Liver (tissue), 9 donors: ENCODE data around the gene COL4A1. TPM values are rescaled to one million over a fixed set of nuclear protein-coding genes. Genes with fewer than 3 reads are reported as not detected.

Source experiments
- DNase-seq: peaks from one replicate; pipeline ENCODE4 v3.0.0-alpha.2; 2017; ENCODE audit warnings: low spot score
- H3K27ac ChIP-seq, 2 donors: one replicate each; pipeline ENCODE4 v1.7.0; 2013; ENCODE audit warnings: inconsistent platforms in 2 of 2, low read length in 2 of 2, control low read depth in 1 of 2, low read depth in 1 of 2, mild to moderate bottlenecking in 1 of 2
- H3K27me3 ChIP-seq, 4 donors: one replicate each; pipeline versions ENCODE4 v1.6.1 to v1.7.0; 2013; ENCODE audit warnings: low read length in 3 of 4, inconsistent platforms in 1 of 4, mild to moderate bottlenecking in 1 of 4, moderate library complexity in 1 of 4; ENCODE audit not compliant: control insufficient read depth in 4 of 4, insufficient read depth in 4 of 4
- H3K36me3 ChIP-seq, 4 donors: one replicate each; pipeline versions ENCODE4 v1.6.1 to v1.7.0; 2013; ENCODE audit warnings: low read length in 3 of 4, mild to moderate bottlenecking in 3 of 4, low read depth in 1 of 4, moderate library complexity in 1 of 4; ENCODE audit not compliant: control insufficient read depth in 4 of 4, insufficient read depth in 3 of 4
- H3K4me1 ChIP-seq, 4 donors: one replicate each; pipeline versions ENCODE4 v1.6.1 to v1.7.0; 2013; ENCODE audit warnings: low read length in 3 of 4, mild to moderate bottlenecking in 3 of 4, moderate library complexity in 1 of 4; ENCODE audit not compliant: control insufficient read depth in 4 of 4, insufficient read depth in 4 of 4
- H3K4me3 ChIP-seq, 3 donors: one replicate each; pipeline versions ENCODE4 v1.6.1 to v1.7.0; 2013; ENCODE audit warnings: low read length in 3 of 3, control low read depth in 1 of 3, low read depth in 1 of 3, mild to moderate bottlenecking in 1 of 3
- H3K9ac ChIP-seq, 2 donors: one replicate each; pipeline ENCODE4 v1.7.0; 2013; ENCODE audit warnings: low read length in 2 of 2, mild to moderate bottlenecking in 2 of 2, moderate library complexity in 2 of 2, control low read depth in 1 of 2, low read depth in 1 of 2
- H3K9me3 ChIP-seq, 4 donors: one replicate each; pipeline versions ENCODE4 v1.6.1 to v1.7.0; 2013; ENCODE audit warnings: low read length in 3 of 4; ENCODE audit not compliant: control insufficient read depth in 4 of 4
- EGR1 ChIP-seq, 2 donors: IDR thresholded peaks; 2 replicates each; pipeline ENCODE4 v1.6.1; 2016 to 2018; ENCODE audit warnings: antibody characterized with exemption in 2 of 2, low read depth in 2 of 2
- FOXA1 ChIP-seq: IDR thresholded peaks from 2 replicates; pipeline ENCODE4 v1.6.1; 2016; ENCODE audit warnings: antibody characterized with exemption
- FOXA2 ChIP-seq: IDR thresholded peaks from 2 replicates; pipeline ENCODE4 v1.6.1; 2016; ENCODE audit warnings: antibody characterized with exemption
- GABPA ChIP-seq, 2 donors: IDR thresholded peaks in 1 of 2; conservative IDR thresholded peaks in 1 of 2; 2 replicates each; pipeline ENCODE4 v1.6.1; 2016; ENCODE audit warnings: antibody characterized with exemption in 2 of 2, mild to moderate bottlenecking in 1 of 2, moderate library complexity in 1 of 2
- HNF4G ChIP-seq: IDR thresholded peaks from 2 replicates; pipeline ENCODE4 v1.6.1; 2016; ENCODE audit warnings: antibody characterized with exemption
- JUND ChIP-seq, 2 donors: IDR thresholded peaks; 2 replicates each; pipeline ENCODE4 v1.6.1; 2016; ENCODE audit warnings: antibody characterized with exemption in 2 of 2
- NR2F2 ChIP-seq: IDR thresholded peaks from 2 replicates; pipeline ENCODE4 v1.6.1; 2016; ENCODE audit warnings: antibody characterized with exemption
- RAD21 ChIP-seq, 2 donors: IDR thresholded peaks; 2 replicates each; pipeline ENCODE4 v1.6.1; 2016; ENCODE audit warnings: antibody characterized with exemption in 2 of 2, mild to moderate bottlenecking in 2 of 2
- RXRA ChIP-seq, 2 donors: IDR thresholded peaks; 2 replicates each; pipeline ENCODE4 v1.6.1; 2017 to 2018; ENCODE audit warnings: antibody characterized with exemption in 2 of 2, mild to moderate bottlenecking in 1 of 2
- SP1 ChIP-seq: IDR thresholded peaks from 2 replicates; pipeline ENCODE4 v1.6.1; 2018; ENCODE audit warnings: antibody characterized with exemption, mild to moderate bottlenecking
- TAF1 ChIP-seq: conservative IDR thresholded peaks from 2 replicates; pipeline ENCODE4 v1.6.1; 2016; ENCODE audit warnings: antibody characterized with exemption, mild to moderate bottlenecking
- YY1 ChIP-seq: IDR thresholded peaks from 2 replicates; pipeline ENCODE4 v1.6.1; 2016; ENCODE audit warnings: antibody characterized with exemption, mild to moderate bottlenecking
- WGBS: extraction: QIAGEN DNeasy Blood & Tissue Kit; methylation state at CpG from one replicate; pipeline ENCODE4 v1.1.7; 2013; 5-methylcytosine and 5-hydroxymethylcytosine counted together
- polyA plus RNA-seq, 2 donors: library from polyadenylated mRNA; stranded (reverse) in 1 of 2; unstranded in 1 of 2; fragments of 200-250 nt in 1 of 2; fragments of >200 nt in 1 of 2; fragmentation: Nextera tagmentation in 1 of 2; extraction: Ambion mirVana in 1 of 2; gene quantifications; one replicate each; pipeline versions ENCODE4 v1.2.1 to v1.2.3, GENCODE V29; 2013 to 2015
- total RNA-seq, 2 donors: library from RNA; depleted of rRNA; stranded (reverse); fragments of >200 nt; gene quantifications; one replicate each; pipeline ENCODE4 v1.2.3, GENCODE V29; 2014
- TF ChIP-seq, protein P1 (sequence below): IDR thresholded peaks from 2 replicates; pipeline ENCODE4 v1.6.1; 2016; ENCODE audit warnings: antibody characterized with exemption
- TF ChIP-seq, protein P2 (sequence below): IDR thresholded peaks from 2 replicates; pipeline ENCODE4 v1.6.1; 2016; ENCODE audit warnings: antibody characterized with exemption
- TF ChIP-seq, protein P3 (sequence below): fragments of 150-350 bp; IDR thresholded peaks from 2 replicates; pipeline ENCODE4 v1.5.1; 2017; ENCODE audit warnings: improper control_type of control experiment, low read depth, low read length; ENCODE audit not compliant: missing input control
- TF ChIP-seq, protein P4 (sequence below): IDR thresholded peaks from 2 replicates; pipeline ENCODE4 v1.6.1; 2016; ENCODE audit warnings: antibody characterized with exemption, mild to moderate bottlenecking
- TF ChIP-seq, protein P5 (sequence below): IDR thresholded peaks from 2 replicates; pipeline ENCODE4 v1.6.1; 2016; ENCODE audit warnings: antibody characterized with exemption
- donor health status: healthy.
- donor health status: healthy.
- donor health status: healthy.
- donor health status: healthy.
- donor health status: healthy.

COL4A1 gene
- total and polyA plus RNA-seq, 4 donors, result 5.0 to 68.5 (median 37.9) TPM

DNA sequence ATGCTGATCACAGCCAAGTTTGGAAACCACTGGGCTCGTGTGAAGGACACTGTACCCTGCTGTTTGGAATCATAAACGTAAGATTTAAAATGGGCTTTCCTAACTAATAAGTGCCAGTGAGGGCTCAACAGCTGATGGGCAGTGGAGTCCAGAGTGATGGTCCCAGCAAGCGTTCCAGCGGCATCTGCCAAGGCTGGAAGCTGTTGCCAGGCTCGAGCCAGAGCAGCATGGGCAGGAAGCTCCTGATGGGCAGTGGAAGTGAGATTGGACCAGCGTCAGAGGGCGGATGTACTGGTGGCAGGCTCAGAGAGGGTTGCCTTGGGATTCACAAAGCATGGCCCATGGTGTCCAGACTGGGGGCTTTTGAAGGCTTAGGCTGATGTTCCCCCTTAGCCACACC, 30.3 kb upstream of the COL4A1 start:
- Histone ChIP-seq H3K27ac (peak overlapping the region in 1 of 2 donors; percentile 23), H3K9ac (no peak overlapping the region), H3K9me3 (no peaks in the 10 kb centered on the region), H3K4me1 (peaks cover 0 to 3% (median 0%) of the 10 kb centered on the region in 4 donors), H3K36me3 (peaks cover 0 to 2% (median 0%) of the 10 kb centered on the region in 4 donors), H3K4me3 (no peak overlapping the region), H3K27me3 (no peaks in the 10 kb centered on the region)
- no peak for TF ChIP-seq EGR1 (IDR thresholded peaks at IDR 0.05; ENCODE audit: low read depth in 2 of 2)
- TF ChIP-seq SP1, result no peak
- TF ChIP-seq, protein P1, sequence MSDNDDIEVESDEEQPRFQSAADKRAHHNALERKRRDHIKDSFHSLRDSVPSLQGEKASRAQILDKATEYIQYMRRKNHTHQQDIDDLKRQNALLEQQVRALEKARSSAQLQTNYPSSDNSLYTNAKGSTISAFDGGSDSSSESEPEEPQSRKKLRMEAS, result no peak
- TF ChIP-seq, protein P2, sequence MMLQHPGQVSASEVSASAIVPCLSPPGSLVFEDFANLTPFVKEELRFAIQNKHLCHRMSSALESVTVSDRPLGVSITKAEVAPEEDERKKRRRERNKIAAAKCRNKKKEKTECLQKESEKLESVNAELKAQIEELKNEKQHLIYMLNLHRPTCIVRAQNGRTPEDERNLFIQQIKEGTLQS, result no peak
- no peak for TF ChIP-seq TAF1
- TF ChIP-seq RXRA (IDR thresholded peaks at IDR 0.05), result no peak
- TF ChIP-seq FOXA2, result no peak
- TF ChIP-seq, protein P3, sequence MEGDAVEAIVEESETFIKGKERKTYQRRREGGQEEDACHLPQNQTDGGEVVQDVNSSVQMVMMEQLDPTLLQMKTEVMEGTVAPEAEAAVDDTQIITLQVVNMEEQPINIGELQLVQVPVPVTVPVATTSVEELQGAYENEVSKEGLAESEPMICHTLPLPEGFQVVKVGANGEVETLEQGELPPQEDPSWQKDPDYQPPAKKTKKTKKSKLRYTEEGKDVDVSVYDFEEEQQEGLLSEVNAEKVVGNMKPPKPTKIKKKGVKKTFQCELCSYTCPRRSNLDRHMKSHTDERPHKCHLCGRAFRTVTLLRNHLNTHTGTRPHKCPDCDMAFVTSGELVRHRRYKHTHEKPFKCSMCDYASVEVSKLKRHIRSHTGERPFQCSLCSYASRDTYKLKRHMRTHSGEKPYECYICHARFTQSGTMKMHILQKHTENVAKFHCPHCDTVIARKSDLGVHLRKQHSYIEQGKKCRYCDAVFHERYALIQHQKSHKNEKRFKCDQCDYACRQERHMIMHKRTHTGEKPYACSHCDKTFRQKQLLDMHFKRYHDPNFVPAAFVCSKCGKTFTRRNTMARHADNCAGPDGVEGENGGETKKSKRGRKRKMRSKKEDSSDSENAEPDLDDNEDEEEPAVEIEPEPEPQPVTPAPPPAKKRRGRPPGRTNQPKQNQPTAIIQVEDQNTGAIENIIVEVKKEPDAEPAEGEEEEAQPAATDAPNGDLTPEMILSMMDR, result no peak
- TF ChIP-seq, protein P4, sequence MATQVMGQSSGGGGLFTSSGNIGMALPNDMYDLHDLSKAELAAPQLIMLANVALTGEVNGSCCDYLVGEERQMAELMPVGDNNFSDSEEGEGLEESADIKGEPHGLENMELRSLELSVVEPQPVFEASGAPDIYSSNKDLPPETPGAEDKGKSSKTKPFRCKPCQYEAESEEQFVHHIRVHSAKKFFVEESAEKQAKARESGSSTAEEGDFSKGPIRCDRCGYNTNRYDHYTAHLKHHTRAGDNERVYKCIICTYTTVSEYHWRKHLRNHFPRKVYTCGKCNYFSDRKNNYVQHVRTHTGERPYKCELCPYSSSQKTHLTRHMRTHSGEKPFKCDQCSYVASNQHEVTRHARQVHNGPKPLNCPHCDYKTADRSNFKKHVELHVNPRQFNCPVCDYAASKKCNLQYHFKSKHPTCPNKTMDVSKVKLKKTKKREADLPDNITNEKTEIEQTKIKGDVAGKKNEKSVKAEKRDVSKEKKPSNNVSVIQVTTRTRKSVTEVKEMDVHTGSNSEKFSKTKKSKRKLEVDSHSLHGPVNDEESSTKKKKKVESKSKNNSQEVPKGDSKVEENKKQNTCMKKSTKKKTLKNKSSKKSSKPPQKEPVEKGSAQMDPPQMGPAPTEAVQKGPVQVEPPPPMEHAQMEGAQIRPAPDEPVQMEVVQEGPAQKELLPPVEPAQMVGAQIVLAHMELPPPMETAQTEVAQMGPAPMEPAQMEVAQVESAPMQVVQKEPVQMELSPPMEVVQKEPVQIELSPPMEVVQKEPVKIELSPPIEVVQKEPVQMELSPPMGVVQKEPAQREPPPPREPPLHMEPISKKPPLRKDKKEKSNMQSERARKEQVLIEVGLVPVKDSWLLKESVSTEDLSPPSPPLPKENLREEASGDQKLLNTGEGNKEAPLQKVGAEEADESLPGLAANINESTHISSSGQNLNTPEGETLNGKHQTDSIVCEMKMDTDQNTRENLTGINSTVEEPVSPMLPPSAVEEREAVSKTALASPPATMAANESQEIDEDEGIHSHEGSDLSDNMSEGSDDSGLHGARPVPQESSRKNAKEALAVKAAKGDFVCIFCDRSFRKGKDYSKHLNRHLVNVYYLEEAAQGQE, result no peak
- TF ChIP-seq HNF4G, result no peak
- no peak for TF ChIP-seq JUND (IDR thresholded peaks at IDR 0.05)
- TF ChIP-seq YY1, result no peak
- TF ChIP-seq, protein P5, sequence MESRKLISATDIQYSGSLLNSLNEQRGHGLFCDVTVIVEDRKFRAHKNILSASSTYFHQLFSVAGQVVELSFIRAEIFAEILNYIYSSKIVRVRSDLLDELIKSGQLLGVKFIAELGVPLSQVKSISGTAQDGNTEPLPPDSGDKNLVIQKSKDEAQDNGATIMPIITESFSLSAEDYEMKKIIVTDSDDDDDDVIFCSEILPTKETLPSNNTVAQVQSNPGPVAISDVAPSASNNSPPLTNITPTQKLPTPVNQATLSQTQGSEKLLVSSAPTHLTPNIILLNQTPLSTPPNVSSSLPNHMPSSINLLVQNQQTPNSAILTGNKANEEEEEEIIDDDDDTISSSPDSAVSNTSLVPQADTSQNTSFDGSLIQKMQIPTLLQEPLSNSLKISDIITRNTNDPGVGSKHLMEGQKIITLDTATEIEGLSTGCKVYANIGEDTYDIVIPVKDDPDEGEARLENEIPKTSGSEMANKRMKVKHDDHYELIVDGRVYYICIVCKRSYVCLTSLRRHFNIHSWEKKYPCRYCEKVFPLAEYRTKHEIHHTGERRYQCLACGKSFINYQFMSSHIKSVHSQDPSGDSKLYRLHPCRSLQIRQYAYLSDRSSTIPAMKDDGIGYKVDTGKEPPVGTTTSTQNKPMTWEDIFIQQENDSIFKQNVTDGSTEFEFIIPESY, result no peak
- no peak for TF ChIP-seq FOXA1
- no peak for TF ChIP-seq RAD21 (IDR thresholded peaks at IDR 0.05)
- no peak for TF ChIP-seq GABPA (IDR thresholded peaks at IDR 0.05 in 1 of 2, conservative IDR thresholded peaks at IDR 0.05 in 1 of 2)
- no peak for DNase-seq
- 75% methylated on average over 7 of the region's 7 CpGs for WGBS

DNA sequence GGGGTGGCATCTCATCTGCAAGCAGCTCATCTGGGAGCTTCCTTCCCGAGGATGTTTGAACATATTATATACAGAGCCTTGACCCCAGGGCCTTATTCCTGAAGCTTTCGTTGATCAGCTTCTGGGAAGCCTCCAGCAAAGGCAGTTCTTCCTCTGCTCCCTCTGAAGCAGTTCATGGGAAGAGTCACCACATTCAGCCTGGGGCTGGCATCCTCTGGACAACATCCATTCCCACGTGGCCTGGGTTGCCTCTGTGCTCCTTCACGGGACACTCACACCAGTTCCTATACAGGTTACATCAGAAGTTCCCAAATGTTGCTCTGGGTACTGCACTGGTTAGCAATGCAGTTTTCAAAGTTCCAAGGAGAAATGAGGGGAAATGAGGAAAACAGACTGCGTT, 29.7 kb upstream of the COL4A1 start:
- Histone ChIP-seq H3K4me3 (no peak overlapping the region), H3K4me1 (peaks cover 0 to 3% (median 0%) of the 10 kb centered on the region in 4 donors), H3K36me3 (peaks cover 0 to 2% (median 0%) of the 10 kb centered on the region in 4 donors), H3K27ac (peak overlapping the region in 1 of 2 donors; percentile 23), H3K9me3 (no peaks in the 10 kb centered on the region), H3K27me3 (no peaks in the 10 kb centered on the region), H3K9ac (no peak overlapping the region)
- TF ChIP-seq RAD21 (IDR thresholded peaks at IDR 0.05), result no peak
- TF ChIP-seq EGR1 (IDR thresholded peaks at IDR 0.05; ENCODE audit: low read depth in 2 of 2), result no peak
- TF ChIP-seq RXRA (IDR thresholded peaks at IDR 0.05), result no peak
- TF ChIP-seq TAF1, result no peak
- no peak for TF ChIP-seq HNF4G
- TF ChIP-seq, protein P4, result no peak
- TF ChIP-seq SP1, result no peak
- TF ChIP-seq, protein P1, result no peak
- TF ChIP-seq JUND (IDR thresholded peaks at IDR 0.05), result no peak
- no peak for TF ChIP-seq YY1
- TF ChIP-seq NR2F2, result no peak
- TF ChIP-seq, protein P3, result no peak
- 57% methylated on average over 5 of the region's 5 CpGs for WGBS
- DNase-seq, result no peak
